ENCODE data around the gene OR52N2. TPM values are rescaled to one million over a fixed set of nuclear protein-coding genes. Genes with fewer than 3 reads are reported as not detected.

OR52N2 gene
- not detected in 2 replicates for total RNA-seq

GRCh38 chr11:5808500-5809121 is at the start of gene OR52N2:
Gene OR52N2 (plus strand): TSS chr11:5808924. CDS start chr11:5820336, 11,412 bp downstream.

GRCh38 chr11:5783255-5783654 is 25.5 kb upstream of the OR52N2 start, which contains the start of gene OR52N5:
Gene OR52N5 (minus strand): TSS chr11:5783355. CDS start chr11:5778634, 4,721 bp downstream.

GRCh38 chr11:5791165-5791564 is 17.6 kb upstream of the OR52N2 start, which contains the start of gene OR52N1:
Gene OR52N1 (minus strand): TSS chr11:5791265. CDS start chr11:5788816, 2,449 bp downstream.

GRCh38 chr11:5841797-5842196 is 33.1 kb downstream of the OR52N2 start, which contains the start of gene OR52E6:
Gene OR52E6 (minus strand): TSS chr11:5841897. CDS start chr11:5841897, 0 bp downstream.

GRCh38 chr11:5857590-5857989 is 48.9 kb downstream of the OR52N2 start, which contains the start of gene OR52E8:
Gene OR52E8 (minus strand): TSS chr11:5857690. CDS start chr11:5857690, 0 bp downstream.

Other genes starting within 250 kb of the OR52N2 start
- not detected in 2 replicates for gene OR52B6, start 228.0 kb upstream of the OR52N2 start, total RNA-seq
- gene TRIM6, start 212.3 kb upstream of the OR52N2 start, total RNA-seq = 1.1 and 5.0 TPM in 2 replicates
- 6.6 TPM in 2 replicates for gene TRIM34, start 183.9 kb upstream of the OR52N2 start, total RNA-seq
- gene TRIM5, start 123.8 kb upstream of the OR52N2 start, total RNA-seq = 19.7 TPM in 2 replicates
- gene TRIM22, start 119.1 kb upstream of the OR52N2 start, total RNA-seq = 52.5 and 87.9 TPM in 2 replicates
- gene OR56B1, start 72.5 kb upstream of the OR52N2 start, total RNA-seq = not detected in 2 replicates
- gene OR52N4, start 54.7 kb upstream of the OR52N2 start, total RNA-seq = not detected in 2 replicates
- not detected in 2 replicates for gene OR52N5, start 25.6 kb upstream of the OR52N2 start, total RNA-seq
- gene OR52N1, start 17.7 kb upstream of the OR52N2 start, total RNA-seq = not detected in 2 replicates
- gene OR52E6, start 33.0 kb downstream of the OR52N2 start, total RNA-seq = not detected in 2 replicates
- gene OR52E8, start 48.8 kb downstream of the OR52N2 start, total RNA-seq = not detected in 2 replicates
- not detected in 2 replicates for gene OR52E4, start 71.7 kb downstream of the OR52N2 start, total RNA-seq
- gene OR52E5, start 84.3 kb downstream of the OR52N2 start, total RNA-seq = not detected in 2 replicates
- gene OR56A3, start 133.3 kb downstream of the OR52N2 start, total RNA-seq = not detected in 2 replicates
- gene OR56A5, start 159.6 kb downstream of the OR52N2 start, total RNA-seq = not detected in 2 replicates
- gene OR52L1, start 178.1 kb downstream of the OR52N2 start, total RNA-seq = not detected in 2 replicates
- gene OR56A4, start 198.0 kb downstream of the OR52N2 start, total RNA-seq = not detected in 2 replicates
- gene OR56A1, start 221.8 kb downstream of the OR52N2 start, total RNA-seq = not detected in 2 replicates

Measured in cardiac ventricle fibroblast (primary cell).